Hepatocyte (in vitro differentiated cells): ENCODE results near the gene OR6X1.

Experiments
- EZH2phosphoT487 ChIP-seq: fragments of 200-600 bp; sonication (generic); IDR thresholded peaks from one replicate; pipeline ENCODE4 v1.6.1; 2018; ENCODE audit warnings: antibody characterized with exemption, mild to moderate bottlenecking, low read depth, moderate library complexity; ENCODE audit not compliant: unreplicated experiment, severe bottlenecking
- TF ChIP-seq, protein P1 (sequence below): fragments of 200-600 bp; sonication (generic); IDR thresholded peaks from 2 replicates; pipeline ENCODE4 v1.5.1; 2016; ENCODE audit warnings: antibody characterized with exemption, mild to moderate bottlenecking; ENCODE audit not compliant: poor library complexity

DNA sequence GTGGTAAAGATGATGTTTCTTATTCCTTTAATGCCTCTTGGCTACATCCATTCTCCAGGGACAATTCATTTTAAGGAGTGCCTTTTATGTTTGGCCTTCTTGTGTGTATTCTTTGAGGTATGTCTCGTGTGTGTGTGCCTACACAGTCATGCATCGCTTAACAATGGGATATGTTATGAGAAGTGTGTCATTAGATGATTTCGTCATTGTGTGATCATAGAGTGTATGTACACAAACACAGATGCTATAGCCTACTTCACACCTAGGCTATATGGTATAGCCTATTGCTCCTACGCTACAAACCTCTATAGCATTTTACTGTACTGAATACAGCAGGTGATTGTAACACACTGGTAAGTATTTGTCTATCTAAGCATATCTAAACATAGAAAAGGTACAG is 35.8 kb downstream of the OR6X1 start:
- TF ChIP-seq, protein P1, sequence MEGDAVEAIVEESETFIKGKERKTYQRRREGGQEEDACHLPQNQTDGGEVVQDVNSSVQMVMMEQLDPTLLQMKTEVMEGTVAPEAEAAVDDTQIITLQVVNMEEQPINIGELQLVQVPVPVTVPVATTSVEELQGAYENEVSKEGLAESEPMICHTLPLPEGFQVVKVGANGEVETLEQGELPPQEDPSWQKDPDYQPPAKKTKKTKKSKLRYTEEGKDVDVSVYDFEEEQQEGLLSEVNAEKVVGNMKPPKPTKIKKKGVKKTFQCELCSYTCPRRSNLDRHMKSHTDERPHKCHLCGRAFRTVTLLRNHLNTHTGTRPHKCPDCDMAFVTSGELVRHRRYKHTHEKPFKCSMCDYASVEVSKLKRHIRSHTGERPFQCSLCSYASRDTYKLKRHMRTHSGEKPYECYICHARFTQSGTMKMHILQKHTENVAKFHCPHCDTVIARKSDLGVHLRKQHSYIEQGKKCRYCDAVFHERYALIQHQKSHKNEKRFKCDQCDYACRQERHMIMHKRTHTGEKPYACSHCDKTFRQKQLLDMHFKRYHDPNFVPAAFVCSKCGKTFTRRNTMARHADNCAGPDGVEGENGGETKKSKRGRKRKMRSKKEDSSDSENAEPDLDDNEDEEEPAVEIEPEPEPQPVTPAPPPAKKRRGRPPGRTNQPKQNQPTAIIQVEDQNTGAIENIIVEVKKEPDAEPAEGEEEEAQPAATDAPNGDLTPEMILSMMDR = no peak
- TF ChIP-seq EZH2phosphoT487 = no peak
